Ascending aorta (tissue), 2 donors: ENCODE data around the gene ARHGEF12. TPM values are rescaled to one million over a fixed set of nuclear protein-coding genes. Genes with fewer than 3 reads are reported as not detected.

Experiments used
- DNase-seq, 2 donors: peaks; one replicate each; pipeline ENCODE4 v3.0.0-alpha.2; 2019; ENCODE audit warnings: low spot score in 2 of 2
- H3K27ac ChIP-seq, 2 donors: fragments of 200-600 bp; sonication (generic); one replicate each; pipeline ENCODE4 v1.5.1; 2016 to 2017; ENCODE audit warnings: mild to moderate bottlenecking in 1 of 2
- H3K27me3 ChIP-seq: fragments of 200-600 bp; sonication (generic); one replicate; pipeline ENCODE4 v1.5.1; 2017
- H3K36me3 ChIP-seq, 2 donors: fragments of 200-600 bp; sonication (generic); one replicate each; pipeline ENCODE4 v1.5.1; 2016
- H3K4me1 ChIP-seq, 2 donors: fragments of 200-600 bp; sonication (generic); one replicate each; pipeline ENCODE4 v1.5.1; 2016 to 2017; ENCODE audit warnings: mild to moderate bottlenecking in 1 of 2
- H3K4me3 ChIP-seq, 2 donors: fragments of 200-600 bp; sonication (generic); one replicate each; pipeline ENCODE4 v1.5.1; 2016 to 2017; ENCODE audit warnings: mild to moderate bottlenecking in 1 of 2
- H3K9me3 ChIP-seq, 2 donors: fragments of 200-600 bp; sonication (generic); one replicate each; pipeline ENCODE4 v1.5.1; 2016
- intact Hi-C: fragments of 100-400 bp; cut with DNase I; formaldehyde crosslinking; loops from one replicate; pipeline ENCODE4 v1.15.1; 2023
- total RNA-seq: library from RNA; depleted of rRNA; stranded (reverse); fragments of >200 nt; gene quantifications from one replicate; pipeline ENCODE4 v1.1.0, GENCODE V29; 2016
- TF ChIP-seq, protein P1 (sequence below), 3 experiments: fragments of 200-600 bp in 2 of 3; fragments of 450-650 bp in 1 of 3; sonication (generic) in 2 of 3; IDR thresholded peaks; one replicate each; pipeline ENCODE4 v1.5.1; 2016 to 2019; ENCODE audit warnings: antibody characterized with exemption in 3 of 3, mild to moderate bottlenecking in 1 of 3, moderate library complexity in 1 of 3

Gene ARHGEF12
- total RNA-seq, 1 donor from 2014 or later = 65.9 TPM

DNA sequence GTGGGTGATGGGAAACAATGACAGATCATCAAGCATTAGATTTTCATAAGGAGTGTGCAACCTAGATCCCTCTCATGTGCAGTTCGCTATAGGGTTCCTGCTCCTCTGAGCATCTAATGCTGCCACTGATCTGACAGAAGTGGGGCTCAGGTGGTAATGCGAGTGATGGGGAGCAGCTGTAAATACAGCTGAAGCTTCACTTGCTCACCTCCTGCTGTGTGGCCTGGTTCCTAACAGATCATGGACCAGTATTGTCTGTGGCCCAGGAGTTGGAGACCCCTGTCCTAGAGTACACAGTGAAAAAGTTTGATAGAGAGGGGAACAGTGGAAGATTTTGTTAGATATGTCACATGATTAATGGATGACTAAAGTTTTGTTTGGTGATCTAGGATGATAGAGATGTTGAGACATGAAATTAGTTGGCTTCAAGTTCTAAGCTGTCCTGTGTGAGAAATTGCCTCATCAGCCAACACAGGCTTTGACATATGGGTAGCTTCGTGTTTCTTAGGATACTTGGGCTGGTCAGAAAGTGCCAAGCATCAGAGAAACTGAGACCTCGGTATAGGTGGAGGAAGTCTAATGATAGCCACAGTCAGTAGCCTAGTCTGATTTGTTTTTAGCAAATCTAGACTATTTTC is 47.4 kb downstream of the ARHGEF12 start:
- intact Hi-C loops = no loop called here
- Histone ChIP-seq H3K9me3 (no peaks in the 10 kb centered on the region), H3K4me1 (peaks cover 0 to 18% of the 10 kb centered on the region in 2 donors), H3K27ac (no peak overlapping the region), H3K36me3 (no peaks in the 10 kb centered on the region), H3K4me3 (no peak overlapping the region), H3K27me3 (no peaks in the 10 kb centered on the region)
- DNase-seq = no peak
- TF ChIP-seq, protein P1, sequence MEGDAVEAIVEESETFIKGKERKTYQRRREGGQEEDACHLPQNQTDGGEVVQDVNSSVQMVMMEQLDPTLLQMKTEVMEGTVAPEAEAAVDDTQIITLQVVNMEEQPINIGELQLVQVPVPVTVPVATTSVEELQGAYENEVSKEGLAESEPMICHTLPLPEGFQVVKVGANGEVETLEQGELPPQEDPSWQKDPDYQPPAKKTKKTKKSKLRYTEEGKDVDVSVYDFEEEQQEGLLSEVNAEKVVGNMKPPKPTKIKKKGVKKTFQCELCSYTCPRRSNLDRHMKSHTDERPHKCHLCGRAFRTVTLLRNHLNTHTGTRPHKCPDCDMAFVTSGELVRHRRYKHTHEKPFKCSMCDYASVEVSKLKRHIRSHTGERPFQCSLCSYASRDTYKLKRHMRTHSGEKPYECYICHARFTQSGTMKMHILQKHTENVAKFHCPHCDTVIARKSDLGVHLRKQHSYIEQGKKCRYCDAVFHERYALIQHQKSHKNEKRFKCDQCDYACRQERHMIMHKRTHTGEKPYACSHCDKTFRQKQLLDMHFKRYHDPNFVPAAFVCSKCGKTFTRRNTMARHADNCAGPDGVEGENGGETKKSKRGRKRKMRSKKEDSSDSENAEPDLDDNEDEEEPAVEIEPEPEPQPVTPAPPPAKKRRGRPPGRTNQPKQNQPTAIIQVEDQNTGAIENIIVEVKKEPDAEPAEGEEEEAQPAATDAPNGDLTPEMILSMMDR (IDR thresholded peaks at IDR 0.05) = no peak

DNA sequence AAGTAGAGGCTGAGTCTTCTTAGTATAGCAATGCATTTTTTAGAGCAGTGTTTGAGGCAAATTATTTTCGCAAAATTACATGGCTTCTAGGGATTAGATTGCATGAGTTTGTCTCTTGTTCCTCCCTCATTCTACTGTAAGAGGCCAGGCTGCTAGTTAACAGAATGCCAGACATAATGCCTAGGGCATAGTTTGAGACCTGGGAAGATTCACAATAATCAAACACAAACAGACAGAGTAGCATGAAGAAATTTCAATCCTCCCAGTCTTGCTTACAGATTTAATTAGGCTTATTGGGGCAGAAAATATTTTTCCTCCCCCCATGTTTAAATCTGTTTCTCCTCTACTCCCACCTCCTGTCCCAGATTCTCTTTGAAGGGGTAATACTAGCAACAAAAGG is 48.3 kb downstream of the ARHGEF12 start:
- TF ChIP-seq, protein P1 (IDR thresholded peaks at IDR 0.05) = no peak
- H3K4me1 ChIP-seq = peaks cover 0 to 18% of the 10 kb centered on the region in 2 donors
- intact Hi-C loops = no loop called here

DNA sequence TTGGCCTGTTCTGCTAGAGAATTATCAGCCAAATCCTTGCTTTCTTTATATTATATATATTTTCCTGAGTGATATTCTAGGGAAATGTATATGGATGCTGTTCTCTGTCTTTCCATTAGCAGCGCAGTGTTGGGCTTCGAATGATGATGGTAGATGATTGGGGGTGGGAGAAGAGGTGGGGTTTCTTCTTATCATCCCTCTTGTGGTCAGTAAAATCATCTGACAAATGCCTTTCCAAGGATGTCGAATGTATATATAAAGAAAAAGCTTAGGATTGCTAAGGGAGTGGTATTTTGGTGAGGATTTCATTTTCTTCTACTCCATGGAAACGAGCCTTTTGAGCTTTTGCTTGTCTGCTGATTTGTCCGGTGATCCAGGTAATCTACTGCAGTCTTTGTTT is 48.9 kb downstream of the ARHGEF12 start:
- no peak overlapping the region for H3K27ac ChIP-seq
- intact Hi-C loops = no loop called here
- H3K4me1 ChIP-seq = peaks cover 0 to 16% of the 10 kb centered on the region in 2 donors
- no peak for DNase-seq
- H3K36me3 ChIP-seq = no peaks in the 10 kb centered on the region
- TF ChIP-seq, protein P1 (IDR thresholded peaks at IDR 0.05) = no peak
- no peaks in the 10 kb centered on the region for H3K27me3 ChIP-seq
- H3K4me3 ChIP-seq = no peak overlapping the region
- H3K9me3 ChIP-seq = no peaks in the 10 kb centered on the region

More for the DNA sequence above, 48.3 kb downstream of the ARHGEF12 start:
- Histone ChIP-seq H3K36me3 (no peaks in the 10 kb centered on the region), H3K27ac (no peak overlapping the region), H3K9me3 (no peaks in the 10 kb centered on the region), H3K27me3 (no peaks in the 10 kb centered on the region), H3K4me3 (no peak overlapping the region)
- DNase-seq = no peak

DNA sequence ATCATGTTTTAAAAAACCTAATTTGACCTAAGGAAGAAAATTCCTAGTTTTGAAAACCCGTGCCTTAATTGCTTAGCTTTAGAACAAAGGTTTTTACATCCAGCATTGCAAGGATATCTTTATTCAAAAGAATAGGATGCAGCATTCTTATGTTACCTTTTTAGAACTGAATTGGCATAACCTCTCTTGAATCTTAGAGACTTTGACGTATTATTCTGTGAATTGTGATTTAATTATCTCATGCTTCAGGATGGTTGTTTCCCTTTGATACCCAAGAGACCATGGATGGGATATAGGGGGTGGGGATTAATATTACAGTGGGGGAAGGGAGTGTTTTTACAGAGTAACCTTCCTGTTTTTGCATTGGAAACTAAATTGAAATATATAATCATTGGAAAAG is 49.4 kb downstream of the ARHGEF12 start:
- DNase-seq = no peak
- no peaks in the 10 kb centered on the region for H3K9me3 ChIP-seq
- TF ChIP-seq, protein P1 (IDR thresholded peaks at IDR 0.05) = no peak
- H3K4me1 ChIP-seq = peaks cover 0 to 11% of the 10 kb centered on the region in 2 donors
- no peaks in the 10 kb centered on the region for H3K36me3 ChIP-seq
- H3K27ac ChIP-seq = no peak overlapping the region
- no peak overlapping the region for H3K4me3 ChIP-seq
- intact Hi-C loops = no loop called here
- H3K27me3 ChIP-seq = no peaks in the 10 kb centered on the region

DNA sequence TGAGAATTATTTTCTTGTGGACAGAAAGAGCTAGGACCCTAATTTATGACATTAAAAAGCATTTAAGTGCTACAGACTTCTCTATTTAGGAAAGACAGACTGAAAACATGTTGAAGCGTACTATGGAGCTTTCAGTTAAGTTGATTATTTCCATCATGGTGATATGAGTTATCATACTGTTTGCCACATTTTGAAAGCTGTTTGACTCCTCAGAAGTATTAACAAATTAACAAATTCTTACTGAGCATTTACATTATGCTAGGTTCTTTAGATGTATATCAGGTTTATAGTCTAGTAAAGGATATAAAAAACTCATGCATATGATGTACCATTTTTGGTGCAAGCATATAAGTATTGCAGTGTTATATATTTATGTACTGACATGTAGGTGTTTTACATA is 50.1 kb downstream of the ARHGEF12 start:
- intact Hi-C loops = no loop called here
- Histone ChIP-seq H3K4me1 (peaks cover 0 to 15% of the 10 kb centered on the region in 2 donors), H3K27ac (no peak overlapping the region), H3K27me3 (no peaks in the 10 kb centered on the region), H3K36me3 (no peaks in the 10 kb centered on the region), H3K4me3 (no peak overlapping the region), H3K9me3 (no peaks in the 10 kb centered on the region)
- no peak for DNase-seq
- TF ChIP-seq, protein P1 (IDR thresholded peaks at IDR 0.05) = no peak
